HS-5 (cell line): ENCODE measurements around the gene DNAH9.

Experiments
- DNase-seq: peaks from one replicate; pipeline ENCODE4 v3.0.0-alpha.2; 2012; ENCODE audit warnings: low read depth

The DNAH9 gene

DNA sequence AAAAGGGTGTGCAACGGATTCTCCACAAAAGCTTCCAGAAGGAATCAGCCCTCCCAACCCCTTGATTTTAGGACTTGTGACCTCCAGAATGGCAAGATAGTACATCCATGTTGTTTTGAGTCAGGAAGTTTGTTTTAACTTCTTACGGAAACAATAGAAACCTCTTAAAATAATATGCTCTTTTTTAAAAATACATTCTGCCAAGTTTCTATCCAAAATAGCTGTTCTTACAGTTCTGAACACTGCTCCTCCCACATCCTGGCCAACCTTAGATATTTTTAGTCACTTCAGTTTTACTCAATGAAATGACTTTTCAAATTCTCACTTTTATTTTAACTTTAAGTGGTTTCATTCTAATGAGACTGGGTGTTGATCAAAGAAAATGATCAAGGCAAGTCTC is 242.6 kb downstream of the DNAH9 start:
- DNase-seq: no peak

DNA sequence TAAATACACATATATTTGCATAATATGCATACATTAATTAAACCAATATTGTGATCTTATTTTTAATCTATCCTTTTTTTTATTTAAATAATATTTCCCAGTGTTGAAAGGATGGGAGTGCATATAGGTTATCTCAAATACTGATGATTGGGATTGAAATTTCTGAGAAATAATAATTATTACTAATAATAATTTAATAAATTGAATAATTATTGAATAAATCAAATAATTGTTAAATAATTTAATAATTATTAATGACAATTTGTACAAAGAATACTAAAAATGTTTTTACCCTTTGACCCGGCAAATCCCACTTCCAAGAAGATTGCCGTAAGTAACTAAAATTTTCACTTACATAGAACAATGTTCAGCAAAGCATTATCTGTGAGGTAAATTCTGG is 250.1 kb downstream of the DNAH9 start:
- no peak for DNase-seq

DNA sequence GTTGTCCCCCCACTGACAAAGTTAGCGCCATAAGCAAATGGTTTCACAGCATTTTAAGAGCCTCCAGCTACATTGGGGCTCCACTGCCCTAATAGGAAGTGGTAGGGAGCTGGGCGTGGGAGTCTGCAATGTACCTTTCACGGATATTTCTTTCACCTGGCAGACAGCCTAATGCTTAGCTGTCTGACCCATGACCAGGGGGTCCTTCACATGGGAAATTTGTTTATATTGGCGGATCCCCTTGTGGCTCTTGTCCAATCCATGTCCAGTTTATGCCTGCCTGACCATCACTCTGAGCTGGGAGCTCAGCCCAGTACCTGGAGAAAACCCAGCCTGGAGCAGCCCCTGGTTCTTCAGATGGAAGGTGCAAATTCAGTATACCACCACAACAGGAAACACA is 254.0 kb downstream of the DNAH9 start:
- no peak for DNase-seq

DNA sequence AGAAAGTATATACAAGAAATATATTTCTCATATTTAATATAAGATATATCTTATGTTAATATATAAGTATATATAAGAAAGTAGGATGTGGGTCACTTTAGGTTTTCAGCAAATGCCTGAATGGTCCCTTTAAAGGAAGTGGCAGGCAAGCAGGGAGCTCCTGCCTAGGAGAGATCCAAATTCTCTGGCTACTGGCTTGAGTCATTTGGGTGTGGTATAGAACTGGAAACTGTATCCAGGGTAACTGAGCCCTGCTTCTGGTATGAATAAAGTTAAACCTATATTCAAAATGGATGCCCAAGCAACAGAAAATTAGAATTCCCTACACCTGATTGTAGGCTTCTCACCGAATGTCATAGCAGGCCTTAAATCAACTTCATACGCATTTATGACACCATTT is 254.6 kb downstream of the DNAH9 start:
- DNase-seq: no peak

DNA sequence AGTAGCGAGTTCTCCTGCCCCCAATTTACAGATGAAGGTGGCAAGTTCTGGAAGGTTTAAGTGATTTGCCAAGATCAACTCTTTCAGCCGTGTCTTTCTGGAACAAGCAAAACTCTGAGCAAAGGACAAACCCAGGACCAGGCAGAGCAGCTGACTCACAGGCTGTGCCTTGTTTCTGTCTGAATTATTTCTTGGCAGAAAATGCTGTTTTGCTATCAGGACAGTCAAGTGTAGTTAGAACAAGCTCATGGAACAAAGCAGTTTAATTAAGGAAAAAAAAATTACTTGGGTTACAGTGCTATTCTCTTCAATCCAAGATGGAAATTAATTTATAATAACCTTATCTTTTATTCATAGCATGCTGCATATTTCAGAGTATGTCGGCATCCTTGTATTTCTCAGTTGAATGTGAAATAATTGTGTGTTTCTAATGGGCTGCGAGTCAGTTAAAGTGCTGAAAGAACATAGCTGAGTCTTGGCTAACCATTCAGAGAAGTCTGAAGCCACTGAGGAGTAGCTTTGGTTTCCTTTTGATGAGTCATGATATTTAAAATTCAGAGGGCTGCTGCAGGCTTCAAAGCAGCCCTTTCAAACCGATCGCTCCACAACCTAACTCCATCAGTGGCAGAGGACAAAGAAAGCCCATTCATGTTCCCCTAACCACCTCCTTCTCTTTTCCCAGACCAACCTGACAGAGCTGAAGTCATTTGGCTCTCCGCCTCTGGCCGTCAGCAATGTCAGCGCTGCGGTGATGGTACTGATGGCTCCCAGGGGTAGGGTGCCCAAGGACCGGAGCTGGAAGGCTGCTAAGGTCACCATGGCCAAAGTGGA is 255.3 kb downstream of the DNAH9 start:
- DNase-seq: no peak

DNA sequence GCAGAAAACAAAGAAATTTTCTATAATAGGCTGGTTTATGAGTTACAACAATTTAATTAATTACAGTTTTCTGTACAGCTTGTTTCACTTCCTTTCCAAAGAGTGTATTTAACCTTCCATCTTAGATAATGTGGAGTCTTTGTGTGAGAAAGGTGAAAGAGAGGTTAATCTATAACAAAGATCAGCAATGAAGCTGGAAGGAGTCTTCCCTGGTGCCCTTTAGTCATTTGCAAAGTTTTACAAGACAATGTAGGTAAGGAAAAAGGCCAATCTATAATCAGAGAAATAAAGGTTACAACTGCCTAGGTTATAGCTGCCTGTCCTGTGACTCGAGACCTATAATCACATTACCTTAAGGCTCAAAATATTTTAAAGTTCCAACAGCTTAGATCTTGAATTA is 257.0 kb downstream of the DNAH9 start:
- no peak for DNase-seq

DNA sequence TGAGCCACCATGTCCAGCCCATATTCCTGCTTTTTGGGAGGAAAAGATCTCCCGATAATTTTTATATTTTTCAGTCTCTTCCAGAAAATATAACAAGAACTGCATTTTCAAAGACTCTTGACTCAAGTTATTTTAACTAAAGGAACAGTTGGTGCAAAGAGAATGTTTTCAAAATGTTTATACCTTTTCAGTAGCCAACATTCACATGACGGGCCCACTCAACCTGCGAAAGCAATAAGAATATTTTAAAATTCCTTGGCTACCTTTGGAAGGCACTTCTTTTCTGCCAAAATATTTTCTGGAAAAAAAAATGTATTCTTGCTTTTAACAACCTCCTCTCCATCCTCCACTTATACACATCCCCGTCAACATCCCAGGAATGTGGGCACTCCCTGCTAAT is 258.7 kb downstream of the DNAH9 start:
- DNase-seq: no peak

DNA sequence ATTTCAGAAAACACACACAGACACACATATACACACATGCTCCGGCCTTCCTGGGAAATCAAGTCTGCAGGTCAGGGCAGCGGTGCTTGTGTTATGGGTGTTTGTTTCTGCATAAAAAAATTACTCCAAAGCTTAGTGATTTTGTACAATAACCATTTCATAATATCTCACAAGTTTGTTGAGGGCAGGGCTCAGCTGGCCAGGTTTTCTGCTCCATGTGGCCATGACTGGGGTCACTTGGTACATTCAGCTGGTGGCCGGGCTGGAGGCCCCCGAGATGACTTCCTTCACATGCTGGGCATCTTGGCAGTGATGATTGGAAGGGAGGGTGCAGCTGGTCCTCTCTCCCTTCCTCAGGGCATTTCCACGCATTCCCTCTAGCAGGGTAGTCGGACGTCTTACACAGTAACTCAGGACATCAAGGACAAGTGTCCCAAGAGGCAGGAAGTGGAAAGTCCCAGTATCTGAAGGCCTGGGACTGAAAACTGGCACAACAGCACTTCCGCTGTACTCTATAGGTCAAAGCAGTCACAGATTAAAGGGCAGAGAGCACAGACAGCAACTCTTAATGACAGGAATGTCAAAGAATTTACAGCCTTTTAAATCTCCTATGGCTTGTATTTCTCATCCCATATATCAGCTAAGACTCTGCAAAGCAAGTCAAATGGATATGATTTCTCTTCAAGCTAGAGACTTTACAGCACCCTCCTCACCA is 271.6 kb downstream of the DNAH9 start:
- DNase-seq: no peak

DNA sequence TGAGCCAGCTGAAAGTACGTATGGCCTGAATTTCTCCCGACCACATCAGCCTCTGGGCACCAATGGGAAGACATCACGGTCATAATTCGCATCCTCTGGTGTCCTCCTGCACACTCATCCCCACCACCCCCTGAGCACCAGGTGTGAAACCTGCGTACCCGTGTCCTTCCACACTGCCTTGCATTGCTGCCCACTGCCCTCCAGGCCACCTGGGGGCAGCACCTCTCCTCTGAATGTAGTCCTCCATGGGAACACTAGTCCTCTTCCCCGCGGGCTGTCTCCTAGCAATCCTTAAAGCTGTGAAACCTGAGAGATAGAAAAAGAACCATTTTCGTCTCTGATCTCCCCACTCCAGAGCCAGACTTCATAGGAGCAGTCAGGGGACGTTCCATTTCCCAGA is 273.5 kb downstream of the DNAH9 start:
- no peak for DNase-seq

DNA sequence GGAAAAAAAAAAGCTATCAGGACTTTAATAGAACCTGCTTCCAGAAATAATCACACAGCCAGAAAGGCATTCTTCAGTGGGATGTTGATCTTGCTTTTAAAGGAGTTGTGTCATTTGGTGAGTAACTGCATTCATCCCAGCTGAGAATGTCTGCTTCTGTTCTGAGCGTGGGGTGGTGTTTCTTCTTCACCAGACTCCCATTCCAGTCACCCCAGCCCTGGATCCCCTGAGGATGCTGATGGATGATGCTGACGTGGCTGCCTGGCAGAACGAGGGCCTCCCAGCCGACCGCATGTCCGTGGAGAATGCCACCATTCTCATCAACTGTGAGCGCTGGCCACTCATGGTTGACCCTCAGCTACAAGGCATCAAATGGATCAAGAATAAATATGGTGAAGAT is 276.5 kb downstream of the DNAH9 start:
- no peak for DNase-seq

DNA sequence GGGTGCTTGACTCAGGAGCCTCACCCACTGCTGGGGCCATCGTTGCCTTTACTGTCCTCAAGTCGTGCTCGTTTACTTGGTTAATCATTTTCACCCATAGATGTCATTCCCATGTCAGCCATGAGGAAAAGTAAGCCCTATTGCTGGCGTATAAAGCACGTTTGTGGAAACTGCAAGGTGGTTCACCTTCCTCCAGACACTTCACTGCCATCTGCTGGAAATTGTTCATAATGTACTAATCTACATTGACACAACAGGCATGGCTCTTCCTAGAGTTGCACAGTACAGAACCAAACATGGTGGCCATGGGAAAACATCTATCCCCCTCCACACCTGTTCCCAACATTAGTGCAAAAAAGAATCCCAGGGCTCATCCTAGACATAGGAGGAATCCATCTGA is 282.4 kb downstream of the DNAH9 start:
- no peak for DNase-seq

DNA sequence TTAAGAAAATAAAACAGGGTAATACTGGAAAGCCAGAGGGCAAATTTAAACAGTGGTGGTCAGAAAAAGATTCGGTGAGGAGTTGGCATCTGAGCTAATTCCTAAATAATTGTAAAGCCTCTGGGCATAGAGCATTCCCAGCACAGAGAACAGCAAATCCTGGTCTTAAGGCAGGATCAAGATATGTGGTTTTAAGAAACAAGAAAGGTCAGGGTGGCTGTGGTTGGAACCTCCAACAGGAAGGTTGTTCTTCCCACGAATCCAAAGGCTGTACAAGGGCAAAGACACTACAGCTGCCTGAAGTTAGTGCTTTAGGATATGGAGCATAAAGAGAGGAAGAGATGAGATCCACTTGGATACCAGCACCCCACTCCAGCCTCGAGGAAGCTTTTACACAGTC is 284.4 kb downstream of the DNAH9 start:
- DNase-seq: no peak

DNA sequence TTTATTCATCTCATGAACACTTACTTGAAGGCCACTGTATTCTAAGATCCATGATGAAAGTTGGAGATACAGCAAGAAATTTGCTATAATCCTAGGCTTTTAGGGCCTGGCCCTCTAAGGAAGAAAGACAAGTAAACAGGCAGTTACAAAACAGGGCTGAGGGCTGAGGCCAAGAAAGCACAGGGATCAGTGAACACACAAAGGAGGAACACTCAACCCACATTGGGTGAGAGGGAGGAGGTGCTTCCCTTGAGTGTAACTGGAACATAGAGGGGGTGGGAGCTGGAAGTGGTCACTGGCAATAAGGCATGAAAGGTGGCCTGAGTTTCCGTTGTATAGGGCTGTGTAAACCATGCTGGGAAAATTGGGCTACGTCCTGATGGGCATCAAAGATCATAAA is 286.8 kb downstream of the DNAH9 start:
- DNase-seq: no peak

DNA sequence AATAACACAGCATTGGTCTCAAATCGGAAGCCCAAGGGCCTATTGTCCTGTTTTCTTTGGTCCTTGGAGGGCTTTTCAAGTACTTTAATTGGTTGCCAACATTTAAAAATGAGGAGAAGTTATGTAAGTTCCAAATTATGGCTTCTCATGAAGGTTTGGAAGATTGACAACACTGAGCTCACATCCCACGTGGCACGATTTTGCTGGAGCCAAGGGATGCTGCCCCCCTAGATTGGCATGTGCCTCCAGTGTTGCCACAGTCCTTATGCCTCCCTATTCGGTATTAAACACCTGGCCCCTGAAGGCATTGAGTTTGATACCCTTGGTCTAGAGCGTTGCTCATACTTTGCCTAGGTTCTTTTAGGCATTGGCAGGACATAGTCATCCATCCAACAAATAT is 291.0 kb downstream of the DNAH9 start:
- no peak for DNase-seq

DNA sequence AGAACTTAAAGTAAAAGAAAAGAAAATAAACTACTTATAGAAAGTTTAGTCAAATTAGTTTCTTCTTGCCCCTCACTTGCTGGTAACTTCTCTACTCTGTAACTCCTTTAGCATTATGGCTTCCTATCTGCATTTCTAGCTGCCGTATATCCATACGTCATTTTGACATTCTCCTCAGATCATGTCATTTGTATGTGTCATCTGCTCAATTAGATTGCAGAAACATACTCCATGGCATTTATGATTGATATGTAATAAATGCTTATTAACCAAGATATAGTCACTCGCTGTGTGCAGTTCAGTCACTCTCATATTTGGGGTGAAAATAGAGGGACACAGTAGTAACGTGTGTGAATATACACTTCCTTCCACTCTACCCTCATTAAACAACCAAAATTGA is 295.6 kb downstream of the DNAH9 start:
- DNase-seq: no peak

DNA sequence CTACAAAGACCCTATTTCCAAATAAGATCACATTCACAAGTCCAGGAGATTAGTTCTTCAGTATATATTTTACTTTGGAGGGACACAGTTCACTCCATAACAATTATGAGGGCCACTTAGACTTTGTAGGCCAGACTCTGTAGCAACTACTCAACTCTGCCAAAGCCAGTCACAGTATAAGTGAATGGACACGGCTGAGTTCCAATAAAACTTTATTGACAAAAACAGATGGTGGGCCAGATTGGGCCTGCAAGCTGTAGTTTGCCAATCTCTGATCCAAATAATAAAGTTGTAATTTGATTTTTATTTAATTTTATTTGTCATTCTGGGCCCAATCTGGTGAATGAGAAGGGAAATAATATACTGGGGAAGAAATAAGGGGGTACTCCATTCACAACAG is 297.9 kb downstream of the DNAH9 start:
- DNase-seq: no peak

DNA sequence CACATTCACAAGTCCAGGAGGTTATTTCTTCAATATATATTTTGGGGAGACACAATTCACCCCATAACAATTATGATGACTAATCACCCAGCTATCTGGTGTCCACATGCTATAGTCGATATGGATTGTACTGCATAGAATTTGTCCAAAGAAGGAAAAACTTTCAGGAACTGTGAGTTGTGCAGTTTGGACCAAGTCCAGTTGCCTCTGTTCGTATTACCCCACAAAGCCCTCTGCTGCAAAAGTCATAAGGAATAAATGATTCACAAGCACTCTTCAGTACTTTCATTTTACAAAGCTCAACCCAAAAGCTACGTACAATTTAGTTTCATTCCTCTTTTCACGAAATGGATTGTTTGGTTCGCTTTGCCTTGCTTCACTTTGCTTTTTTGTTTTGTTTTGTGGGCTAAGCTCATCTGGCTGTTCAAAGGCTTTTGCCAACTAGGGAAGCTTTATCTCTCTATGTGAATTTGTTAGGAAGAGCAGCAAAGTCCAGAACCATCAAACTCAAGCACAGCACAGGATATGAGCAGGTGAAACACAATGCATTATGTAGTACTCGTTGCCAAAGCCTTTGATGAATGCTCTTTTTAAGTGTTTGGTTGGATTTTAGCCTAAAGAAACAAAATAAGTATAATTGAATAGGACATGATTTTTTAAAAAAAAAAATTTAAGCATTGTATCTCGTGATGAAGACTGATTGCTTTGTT is 300.4 kb downstream of the DNAH9 start:
- no peak for DNase-seq

DNA sequence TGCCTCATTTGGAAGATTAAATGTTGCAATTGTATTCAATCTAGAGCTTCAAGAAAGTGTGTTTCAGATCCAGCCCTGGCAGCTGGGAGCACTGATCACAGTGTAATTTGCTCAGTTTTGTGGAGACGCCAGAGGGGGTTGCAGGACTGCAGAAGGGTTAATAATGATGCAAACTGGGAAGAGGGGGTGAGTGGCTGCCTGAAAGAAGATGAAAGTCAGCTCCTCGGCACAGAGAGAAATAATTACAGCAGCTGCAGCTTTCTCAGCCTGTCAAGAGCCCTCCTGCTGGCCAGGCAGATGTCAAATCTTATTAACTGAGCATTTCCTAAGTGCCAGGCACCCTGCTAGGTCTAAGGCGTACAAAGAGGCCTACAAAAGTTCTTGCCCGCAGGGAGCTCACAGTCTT is 301.3 kb downstream of the DNAH9 start:
- no peak for DNase-seq

DNA sequence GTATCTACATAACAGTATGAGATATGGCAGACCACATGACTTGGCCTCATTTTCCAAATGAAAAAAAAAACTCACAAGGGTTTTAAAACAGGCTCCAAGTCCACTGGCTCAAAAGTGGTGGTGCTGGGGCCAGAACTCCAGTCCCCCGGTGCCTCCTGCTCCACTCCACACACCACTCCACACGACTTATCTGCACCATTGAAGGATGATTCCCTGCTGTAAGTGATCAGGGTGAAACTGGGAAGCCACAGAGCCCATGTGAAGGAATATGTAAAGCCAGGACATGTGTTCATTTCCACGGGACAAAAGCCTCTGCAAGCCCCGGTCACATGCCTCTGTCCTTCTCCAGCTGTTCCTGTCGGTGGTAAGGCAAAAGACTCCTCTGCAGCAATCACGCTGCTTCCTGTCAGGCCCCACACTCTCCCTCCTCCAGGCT is 301.8 kb downstream of the DNAH9 start:
- no peak for DNase-seq

DNA sequence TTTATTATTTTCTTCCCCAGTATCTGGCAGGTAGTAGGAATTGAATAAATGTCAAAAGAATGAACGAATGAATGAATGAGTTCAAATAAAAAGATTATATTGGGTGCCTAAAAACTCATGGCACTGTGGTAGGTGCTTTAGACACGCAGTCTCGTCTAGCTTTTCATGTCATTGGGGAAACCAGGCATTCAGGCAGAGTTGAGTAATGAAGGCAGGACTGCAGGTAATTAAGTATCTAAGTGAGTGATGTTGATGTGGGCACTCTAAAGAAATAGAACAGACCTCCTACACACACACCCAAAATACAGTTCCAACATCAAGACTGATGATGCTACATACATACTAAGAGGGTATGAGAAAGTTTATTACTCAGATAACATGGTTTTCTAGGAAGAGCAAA is 302.4 kb downstream of the DNAH9 start:
- no peak for DNase-seq

DNA sequence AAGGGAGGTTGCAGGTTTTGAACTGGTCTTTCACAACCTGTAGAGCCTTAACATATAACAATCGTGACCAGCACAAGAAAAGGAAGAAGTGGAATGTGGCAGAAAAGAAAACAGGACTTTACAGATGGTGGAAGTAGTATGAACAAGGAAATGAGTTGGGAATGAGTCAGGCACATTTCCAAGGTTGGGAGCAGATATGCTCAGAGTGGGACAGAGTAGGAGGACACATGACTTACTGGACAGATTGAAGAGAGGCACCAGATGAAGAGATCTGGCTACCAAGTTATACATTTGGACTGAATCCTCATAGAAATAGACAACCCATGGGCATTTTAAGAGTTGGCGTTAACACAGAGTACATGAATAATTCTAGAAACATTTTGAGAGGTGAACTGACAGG is 303.7 kb downstream of the DNAH9 start:
- DNase-seq: no peak

DNA sequence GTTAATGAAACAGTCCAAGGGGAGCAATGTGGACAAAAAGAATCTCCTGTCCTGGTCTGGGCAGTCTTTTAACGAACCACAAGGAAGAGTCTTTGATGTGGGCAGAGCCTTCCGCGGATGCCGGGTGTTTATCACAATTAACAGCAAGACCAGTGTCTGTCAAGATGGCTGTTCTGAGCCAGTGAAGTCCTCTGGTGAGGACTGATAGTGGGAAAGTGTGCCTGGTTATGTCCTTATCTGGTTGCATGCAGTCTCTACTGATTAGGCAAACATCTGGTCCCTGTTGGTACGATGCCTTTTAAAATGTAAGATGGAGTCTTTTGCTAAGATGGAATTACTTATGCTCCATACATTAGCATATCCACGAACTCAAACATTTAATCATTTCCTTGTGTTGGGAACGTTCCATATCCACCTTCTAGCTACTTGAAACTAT is 310.5 kb downstream of the DNAH9 start:
- DNase-seq: no peak

DNA sequence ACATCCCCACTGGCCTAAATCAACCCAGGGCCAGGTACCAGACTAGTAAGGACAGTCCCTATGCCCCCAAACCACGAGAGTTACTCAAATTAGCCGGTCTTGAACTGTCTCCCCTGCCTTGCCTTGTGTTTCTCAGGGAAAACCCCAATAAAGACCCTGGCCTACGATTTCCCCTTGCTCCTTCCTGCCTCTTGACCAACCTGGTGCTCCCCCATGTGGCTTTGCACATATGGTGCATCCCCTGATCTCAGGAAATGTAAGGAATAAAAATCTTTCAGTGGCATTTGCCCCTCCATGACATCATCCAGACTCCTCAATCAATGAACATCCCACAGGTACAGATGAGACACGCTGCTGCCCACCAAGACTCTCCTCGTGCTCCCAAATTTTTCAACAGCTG is 311.1 kb downstream of the DNAH9 start:
- DNase-seq: no peak
